Subcutaneous abdominal adipose tissue (tissue), 5 donors: Measurements from ENCODE around the gene PRDM7.

Source experiments
- H3K27ac ChIP-seq: one replicate; pipeline ENCODE4 v1.7.0; 2013; ENCODE audit warnings: low read depth, mild to moderate bottlenecking, inconsistent platforms, low read length, moderate library complexity
- H3K27me3 ChIP-seq, 5 donors: one replicate each; pipeline ENCODE4 v1.7.0; 2013; ENCODE audit warnings: low read length in 5 of 5, inconsistent platforms in 1 of 5; ENCODE audit not compliant: control insufficient read depth in 5 of 5, insufficient read depth in 4 of 5
- H3K36me3 ChIP-seq, 5 donors: one replicate each; pipeline ENCODE4 v1.7.0; 2013; ENCODE audit warnings: low read length in 5 of 5; ENCODE audit not compliant: control insufficient read depth in 5 of 5, insufficient read depth in 5 of 5
- H3K4me1 ChIP-seq, 5 donors: one replicate each; pipeline ENCODE4 v1.7.0; 2013; ENCODE audit warnings: low read length in 5 of 5, mild to moderate bottlenecking in 3 of 5, moderate library complexity in 1 of 5; ENCODE audit not compliant: control insufficient read depth in 5 of 5, insufficient read depth in 5 of 5
- H3K4me3 ChIP-seq, 5 donors: one replicate each; pipeline ENCODE4 v1.7.0; 2013; ENCODE audit warnings: low read length in 5 of 5, low read depth in 1 of 5
- H3K9ac ChIP-seq, 5 donors: one replicate each; pipeline ENCODE4 v1.7.0; 2013; ENCODE audit warnings: low read length in 5 of 5, mild to moderate bottlenecking in 4 of 5, moderate library complexity in 3 of 5
- H3K9me3 ChIP-seq, 5 donors: one replicate each; pipeline ENCODE4 v1.7.0; 2013; ENCODE audit warnings: low read length in 5 of 5; ENCODE audit not compliant: control insufficient read depth in 5 of 5
- donor health status: healthy.
- donor health status: healthy.
- donor health status: healthy.
- donor health status: healthy.
- donor health status: healthy.

The PRDM7 gene

DNA sequence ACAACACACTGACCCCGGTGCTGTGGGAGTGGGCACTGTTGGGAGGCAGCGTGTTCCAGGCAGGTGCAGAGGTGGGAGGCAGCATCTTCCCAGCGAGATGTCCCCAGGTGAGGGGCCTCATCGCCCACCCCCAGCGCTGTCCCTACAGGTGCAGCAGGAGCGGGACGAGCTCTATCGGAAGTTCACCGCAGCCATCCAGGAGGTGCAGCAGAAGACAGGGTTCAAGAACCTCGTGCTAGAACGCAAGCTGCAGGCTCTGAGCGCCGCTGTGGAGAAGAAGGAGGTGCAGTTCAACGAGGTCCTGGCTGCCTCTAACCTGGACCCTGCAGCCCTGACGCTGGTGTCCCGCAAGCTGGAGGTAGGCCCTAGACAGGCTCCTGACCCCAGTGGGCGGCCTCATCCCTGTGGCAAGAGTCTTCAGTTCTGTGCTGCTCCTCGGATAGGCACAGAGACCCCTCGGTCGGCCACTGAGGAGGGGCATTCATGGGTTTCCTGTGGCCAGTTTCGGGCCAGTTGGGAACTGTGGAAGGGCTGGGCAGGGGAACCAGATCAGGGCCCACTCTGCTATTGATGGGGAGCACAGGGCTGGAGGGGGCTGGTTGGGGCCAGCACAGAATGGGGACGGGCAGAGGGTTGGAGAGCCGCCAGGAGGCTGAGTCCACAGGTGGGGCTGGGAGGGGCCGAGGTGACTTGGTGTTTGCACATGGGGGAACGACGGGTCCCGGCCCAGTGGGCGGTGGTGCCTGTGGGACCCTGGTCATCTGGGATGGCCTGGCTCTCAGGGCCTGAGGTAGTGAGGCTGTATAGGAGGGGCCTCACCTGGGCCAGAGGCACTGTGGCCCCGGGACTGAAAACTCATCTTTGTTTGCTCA, 36.7 kb downstream of the PRDM7 start:
- H3K9ac ChIP-seq: no peak overlapping the region
- no peak overlapping the region for H3K4me3 ChIP-seq
- no peaks in the 10 kb centered on the region for H3K27me3 ChIP-seq
- H3K27ac ChIP-seq: no peak overlapping the region
- no peaks in the 10 kb centered on the region for H3K9me3 ChIP-seq
- peaks cover 0 to 13% (median 11%) of the 10 kb centered on the region in 5 donors for H3K4me1 ChIP-seq
- peaks cover 0 to 74% (median 66%) of the 10 kb centered on the region in 5 donors for H3K36me3 ChIP-seq

DNA sequence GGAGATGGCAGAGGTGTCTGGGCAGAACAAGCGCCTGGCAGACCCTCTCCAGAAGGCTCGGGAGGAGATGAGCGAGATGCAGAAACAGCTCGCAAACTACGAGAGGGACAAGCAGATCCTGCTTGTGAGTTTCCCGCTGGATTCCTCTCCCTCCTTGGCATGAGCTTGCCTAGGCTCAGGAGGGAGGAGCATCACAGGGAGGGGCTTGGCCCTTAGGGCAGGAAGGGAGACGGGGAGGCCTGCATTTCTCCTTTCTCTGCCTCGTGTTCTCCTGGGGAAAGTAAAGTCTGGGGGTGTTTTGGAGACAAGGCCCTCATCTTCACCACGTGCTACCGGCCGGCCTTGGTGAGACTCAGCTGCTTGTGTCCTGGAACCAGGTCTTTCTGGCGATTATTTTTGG, 39.9 kb downstream of the PRDM7 start:
- Histone ChIP-seq H3K27me3 (no peaks in the 10 kb centered on the region), H3K27ac (no peak overlapping the region), H3K9me3 (no peaks in the 10 kb centered on the region), H3K4me1 (peaks cover 0 to 13% (median 11%) of the 10 kb centered on the region in 5 donors), H3K9ac (no peak overlapping the region), H3K36me3 (peaks cover 0 to 62% (median 55%) of the 10 kb centered on the region in 5 donors), H3K4me3 (peak overlapping the region in 2 of 5 donors; percentile 2 to 10)

DNA sequence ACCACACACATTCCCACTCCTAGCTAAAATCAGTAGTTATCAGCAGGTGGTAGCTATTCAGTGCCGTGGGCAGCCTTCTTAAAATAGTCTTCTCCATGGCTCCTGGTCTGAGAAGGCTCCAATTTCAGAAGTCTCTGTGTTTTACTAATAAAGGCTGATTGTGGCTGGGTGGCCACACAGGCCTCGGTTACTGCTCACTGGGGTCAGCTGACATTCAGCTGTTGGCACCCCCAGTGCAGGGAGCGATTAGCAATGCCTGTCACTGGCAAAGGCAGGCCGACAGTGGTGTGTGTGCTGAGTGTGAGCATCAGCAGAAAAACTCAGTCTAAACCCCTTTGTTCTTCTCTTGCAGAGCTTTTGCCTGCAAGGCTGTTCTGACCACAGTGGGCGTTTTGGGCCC, 41.2 kb downstream of the PRDM7 start:
- peaks cover 0 to 60% (median 57%) of the 10 kb centered on the region in 5 donors for H3K36me3 ChIP-seq
- no peaks in the 10 kb centered on the region for H3K27me3 ChIP-seq
- H3K9me3 ChIP-seq: peaks cover 0 to 3% (median 0%) of the 10 kb centered on the region in 5 donors
- H3K4me1 ChIP-seq: peaks cover 0 to 13% (median 11%) of the 10 kb centered on the region in 5 donors
- H3K9ac ChIP-seq: no peak overlapping the region
- no peak overlapping the region for H3K4me3 ChIP-seq
- H3K27ac ChIP-seq: no peak overlapping the region

GRCh38 chr16:90034504-90034903, 42.6 kb downstream of the PRDM7 start:
- peaks cover 0 to 47% (median 44%) of the 10 kb centered on the region in 5 donors for H3K36me3 ChIP-seq
- H3K4me1 ChIP-seq: peaks cover 0 to 13% (median 11%) of the 10 kb centered on the region in 5 donors
- H3K27me3 ChIP-seq: no peaks in the 10 kb centered on the region
- no peak overlapping the region for H3K4me3 ChIP-seq
- H3K9ac ChIP-seq: no peak overlapping the region
- H3K9me3 ChIP-seq: peaks cover 0 to 3% (median 0%) of the 10 kb centered on the region in 5 donors
- H3K27ac ChIP-seq: no peak overlapping the region

DNA sequence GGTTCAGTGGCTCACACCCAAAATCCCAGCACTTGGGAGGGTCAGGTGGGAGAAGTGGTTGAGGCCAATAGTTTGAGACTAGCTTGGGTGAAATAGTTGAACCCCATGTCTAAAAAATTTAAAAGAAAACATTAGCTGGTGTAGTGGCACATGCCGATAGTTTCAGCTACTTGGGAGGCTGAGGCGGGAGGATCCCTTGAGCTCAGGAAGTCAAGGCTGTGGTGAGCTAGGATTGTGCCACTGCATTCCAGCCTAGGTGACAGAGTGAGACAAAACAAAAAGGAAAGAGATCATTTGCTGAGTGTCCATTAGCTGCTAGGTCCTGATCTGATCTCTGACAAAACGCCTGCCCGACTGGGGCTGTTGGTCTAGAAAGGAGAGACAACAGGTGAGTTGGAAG, 43.7 kb downstream of the PRDM7 start:
- Histone ChIP-seq H3K4me3 (no peak overlapping the region), H3K36me3 (peaks cover 0 to 50% (median 38%) of the 10 kb centered on the region in 5 donors), H3K9ac (no peak overlapping the region), H3K4me1 (peaks cover 0 to 13% (median 11%) of the 10 kb centered on the region in 5 donors), H3K27ac (peak overlapping the region; percentile 10), H3K27me3 (no peaks in the 10 kb centered on the region), H3K9me3 (peaks cover 0 to 3% (median 0%) of the 10 kb centered on the region in 5 donors)

- no peaks in the 10 kb centered on the region for H3K27me3 ChIP-seq
- H3K4me1 ChIP-seq: peaks cover 0 to 10% (median 9%) of the 10 kb centered on the region in 5 donors
- no peak overlapping the region for H3K4me3 ChIP-seq
- H3K9ac ChIP-seq: no peak overlapping the region
- peaks cover 0 to 3% (median 0%) of the 10 kb centered on the region in 5 donors for H3K9me3 ChIP-seq
- H3K36me3 ChIP-seq: peaks cover 0 to 44% (median 32%) of the 10 kb centered on the region in 5 donors
- H3K27ac ChIP-seq: peak overlapping the region; percentile 10
Measured at GRCh38 chr16:90032674-90033331, 44.3 kb downstream of the PRDM7 start.

DNA sequence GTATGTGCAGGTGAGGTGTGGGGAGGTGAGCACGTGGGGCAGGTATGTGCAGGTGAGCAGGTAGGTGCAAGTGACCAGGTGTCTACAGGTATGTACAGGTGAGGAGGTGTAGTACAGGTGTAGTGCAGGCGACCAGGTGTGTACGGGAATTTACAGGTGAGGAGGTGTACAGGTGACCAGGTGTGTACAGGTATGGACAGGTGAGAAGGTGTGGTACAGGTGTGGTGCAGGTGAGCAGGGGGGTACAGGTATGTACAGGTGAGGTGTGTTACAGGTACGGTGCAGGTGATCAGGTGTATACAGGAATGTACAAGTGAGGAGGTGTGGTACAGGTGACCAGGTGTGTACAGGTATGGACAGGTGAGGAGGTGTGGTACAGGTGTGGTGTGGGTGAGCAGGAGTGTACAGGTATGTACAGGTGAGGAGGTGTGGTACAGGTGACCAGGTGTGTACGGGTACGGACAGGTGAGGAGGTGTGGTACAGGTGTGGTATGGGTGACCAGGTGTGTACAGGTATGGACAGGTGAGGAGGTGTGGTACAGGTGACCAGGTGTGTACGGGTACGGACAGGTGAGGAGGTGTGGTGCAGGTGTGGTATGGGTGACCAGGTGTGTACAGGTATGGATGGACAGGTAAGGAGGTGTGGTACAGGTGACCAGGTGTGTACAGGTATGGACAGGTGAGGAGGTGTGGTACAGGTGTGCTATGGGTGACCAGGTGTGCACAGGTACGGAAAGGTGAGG, 45.0 kb downstream of the PRDM7 start:
- no peak overlapping the region for H3K27ac ChIP-seq
- H3K4me3 ChIP-seq: no peak overlapping the region
- H3K4me1 ChIP-seq: peaks cover 0 to 3% (median 2%) of the 10 kb centered on the region in 5 donors
- peaks cover 0 to 3% (median 0%) of the 10 kb centered on the region in 5 donors for H3K9me3 ChIP-seq
- H3K36me3 ChIP-seq: peaks cover 0 to 37% (median 28%) of the 10 kb centered on the region in 5 donors
- H3K27me3 ChIP-seq: no peaks in the 10 kb centered on the region
- H3K9ac ChIP-seq: no peak overlapping the region

DNA sequence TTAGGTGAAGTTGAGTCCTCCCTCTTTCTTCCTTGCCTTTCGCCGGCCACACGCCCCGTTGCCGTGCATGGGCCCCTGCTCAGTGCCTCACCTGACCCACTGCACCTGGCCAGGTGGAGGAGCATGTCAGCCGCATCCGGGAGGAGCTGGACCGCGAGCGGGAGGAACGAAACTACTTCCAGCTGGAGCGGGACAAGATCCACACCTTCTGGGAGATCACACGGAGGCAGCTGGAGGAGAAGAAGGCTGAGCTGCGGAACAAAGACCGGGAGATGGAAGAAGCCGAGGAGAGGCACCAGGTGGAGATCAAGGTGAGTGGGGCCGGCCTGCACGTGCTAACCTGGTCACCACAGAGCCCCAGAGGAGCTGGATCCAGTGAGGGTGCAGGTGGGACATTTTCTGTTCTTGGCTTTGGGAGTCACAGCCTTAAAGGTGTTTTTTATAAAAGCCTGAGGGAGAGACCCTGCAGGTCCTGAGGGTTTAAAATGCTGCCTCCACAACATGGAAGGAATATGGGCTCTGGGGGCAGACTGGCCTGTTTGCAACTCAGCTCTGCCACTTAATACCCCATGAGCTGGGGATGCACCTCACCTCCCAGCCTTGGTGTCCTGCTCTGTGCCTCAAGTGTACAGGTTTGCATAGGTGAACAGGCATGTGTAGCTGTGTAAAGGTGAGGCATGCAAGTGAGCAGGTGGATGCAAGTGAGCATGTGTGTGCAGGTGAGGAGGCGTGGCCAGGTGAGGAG, 45.8 kb downstream of the PRDM7 start:
- Histone ChIP-seq H3K4me1 (no peaks in the 10 kb centered on the region), H3K4me3 (no peak overlapping the region), H3K36me3 (peaks cover 0 to 30% (median 21%) of the 10 kb centered on the region in 5 donors), H3K27me3 (no peaks in the 10 kb centered on the region), H3K9me3 (peaks cover 0 to 3% (median 0%) of the 10 kb centered on the region in 5 donors), H3K9ac (no peak overlapping the region), H3K27ac (no peak overlapping the region)

DNA sequence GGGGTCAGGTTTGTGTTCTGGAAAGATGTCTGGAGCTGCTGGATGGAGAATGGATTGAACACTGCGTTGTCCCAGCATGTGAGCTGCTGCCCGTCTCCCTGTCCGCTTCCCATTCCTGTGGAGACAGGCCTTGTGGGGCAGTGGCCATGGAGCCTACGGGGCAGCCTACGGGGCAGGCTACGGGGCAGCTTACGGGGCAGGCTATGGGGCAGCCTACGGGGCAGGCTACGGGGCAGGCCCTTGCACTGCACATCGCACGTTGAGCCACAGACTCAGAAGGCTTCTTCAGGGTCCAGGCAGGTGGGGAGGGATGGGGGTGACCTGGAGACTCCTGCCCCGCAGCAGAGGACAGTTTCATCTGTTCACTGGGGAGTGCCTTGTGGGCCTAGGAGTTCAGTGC, 48.1 kb downstream of the PRDM7 start:
- H3K4me1 ChIP-seq: no peaks in the 10 kb centered on the region
- H3K36me3 ChIP-seq: peaks cover 0 to 17% (median 8%) of the 10 kb centered on the region in 5 donors
- no peaks in the 10 kb centered on the region for H3K27me3 ChIP-seq
- no peak overlapping the region for H3K27ac ChIP-seq
- H3K9ac ChIP-seq: no peak overlapping the region
- H3K4me3 ChIP-seq: no peak overlapping the region
- H3K9me3 ChIP-seq: peaks cover 0 to 3% (median 0%) of the 10 kb centered on the region in 5 donors
